GM19438 (cell line): ENCODE measurements around the gene MOGAT2.
"Not testable (repeated sequence)": the region's sequence is repeated elsewhere in the genome, so short reads cannot be mapped to it uniquely, and the experiment has no call there.

ENCODE experiments used
- ATAC-seq: cut with Tn5 transposase; IDR thresholded peaks from one replicate; pipeline ENCODE4 v1.9.1; 2021; ENCODE audit warnings: low read depth; ENCODE audit not compliant: unreplicated experiment

Gene MOGAT2

GRCh38 chr11:75748729-75749273 lies 31.2 kb downstream of the MOGAT2 start:
- not testable (repeated sequence) for ATAC-seq

GRCh38 chr11:75754933-75755332 lies 37.3 kb downstream of the MOGAT2 start:
- not testable (repeated sequence) for ATAC-seq

DNA sequence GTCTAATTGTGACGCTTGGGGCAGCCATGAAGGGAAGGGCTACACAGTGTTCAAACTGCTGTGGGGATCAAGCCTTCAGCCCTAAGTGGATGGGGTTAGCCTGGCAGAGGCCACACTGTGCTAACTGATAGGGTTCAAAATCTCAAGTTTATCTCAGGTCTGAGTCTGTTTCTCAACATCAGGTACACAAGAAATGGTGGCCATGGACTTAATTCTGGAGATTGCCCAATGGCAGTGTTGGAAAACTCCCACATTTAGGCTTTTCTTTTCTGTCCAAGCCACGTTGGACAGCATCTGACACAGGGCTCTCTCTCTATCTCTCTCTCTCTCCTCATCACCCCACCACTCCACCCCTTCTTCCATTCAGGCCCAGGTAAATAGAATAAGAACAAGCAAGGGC lies 40.0 kb downstream of the MOGAT2 start:
- no peak for ATAC-seq

- no peak for ATAC-seq
Observed at GRCh38 chr11:75759832-75760231, 42.2 kb downstream of the MOGAT2 start.

DNA sequence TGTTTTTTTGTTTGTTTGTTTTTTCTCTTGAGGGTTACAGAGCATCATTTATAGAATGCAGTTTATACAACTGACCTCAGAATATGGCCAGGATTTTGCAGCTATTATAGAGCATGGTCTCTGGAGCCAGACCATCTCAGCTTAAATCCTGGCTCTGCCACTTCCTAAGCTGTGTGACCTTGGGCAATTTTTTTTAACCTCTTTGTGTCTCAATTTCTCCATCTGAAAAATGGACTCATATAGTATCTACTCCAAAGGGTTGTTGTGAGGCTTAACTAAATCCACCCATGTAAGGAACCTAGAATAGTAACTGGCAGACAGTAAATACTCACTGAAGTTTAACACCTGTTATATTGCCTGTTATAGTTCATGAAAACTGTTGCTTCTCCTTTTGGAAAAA lies 42.6 kb downstream of the MOGAT2 start:
- no peak for ATAC-seq

- ATAC-seq, result no peak
Observed at GRCh38 chr11:75760710-75761493, 43.3 kb downstream of the MOGAT2 start.

DNA sequence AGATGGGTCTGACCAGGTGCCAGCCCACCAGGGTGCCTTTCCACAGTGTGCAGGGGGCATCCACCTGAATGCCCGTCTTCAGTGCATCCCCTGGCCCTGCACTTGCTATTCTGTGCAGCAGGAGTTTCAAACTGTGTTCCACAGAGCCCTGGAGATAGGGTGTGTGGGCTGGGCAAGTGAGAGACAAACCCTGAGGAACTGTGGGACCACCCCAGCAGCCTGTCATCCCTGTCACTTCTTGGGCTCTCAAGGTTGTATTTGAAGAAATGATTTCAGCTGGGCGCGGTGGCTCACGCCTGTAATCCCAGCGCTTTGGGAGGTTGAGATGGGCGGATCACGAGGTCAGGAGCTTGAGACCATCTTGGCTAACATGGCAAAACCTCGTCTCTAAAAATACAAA lies 44.5 kb downstream of the MOGAT2 start:
- no peak for ATAC-seq

DNA sequence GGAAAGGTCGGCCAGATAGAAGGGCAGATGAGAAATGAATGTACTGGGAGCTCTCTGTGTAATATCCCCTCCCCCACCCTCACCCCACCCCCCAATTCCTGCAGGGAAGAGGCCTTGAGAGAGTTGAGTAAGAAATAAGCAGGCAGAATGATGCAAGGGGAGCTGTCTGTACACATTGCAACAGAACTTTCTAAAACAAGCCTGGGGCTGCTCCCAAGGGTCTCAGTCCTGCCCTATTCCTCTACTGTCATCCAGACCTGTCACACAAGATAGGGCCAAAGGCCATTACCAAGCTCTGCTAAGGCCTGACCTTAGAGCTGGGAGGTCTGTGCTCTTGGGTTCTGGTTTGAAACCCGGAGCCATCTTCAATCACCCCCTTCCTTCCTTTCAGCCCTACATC lies 45.2 kb downstream of the MOGAT2 start:
- no peak for ATAC-seq

DNA sequence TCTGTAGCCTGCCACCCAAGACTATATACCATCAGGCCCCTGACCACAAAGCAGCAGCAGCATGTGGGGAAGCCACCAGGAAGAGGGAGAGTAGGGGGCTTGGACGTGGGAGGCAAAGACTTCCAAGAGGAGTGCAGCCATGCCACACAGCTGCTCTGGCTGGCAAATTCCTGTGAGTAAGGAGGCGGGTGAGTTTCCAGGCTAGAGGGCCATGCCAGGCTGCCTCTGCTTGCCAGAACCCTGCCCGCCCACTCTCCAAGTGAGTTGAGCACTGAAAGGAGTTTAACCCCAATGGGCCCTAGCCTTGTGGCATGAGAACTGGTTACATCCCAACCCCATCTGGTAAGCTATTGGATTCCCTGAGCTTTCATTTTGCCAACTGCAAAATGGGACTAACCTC lies 46.2 kb downstream of the MOGAT2 start:
- no peak for ATAC-seq

- no peak for ATAC-seq
Observed at GRCh38 chr11:75765116-75765515, 47.5 kb downstream of the MOGAT2 start.

DNA sequence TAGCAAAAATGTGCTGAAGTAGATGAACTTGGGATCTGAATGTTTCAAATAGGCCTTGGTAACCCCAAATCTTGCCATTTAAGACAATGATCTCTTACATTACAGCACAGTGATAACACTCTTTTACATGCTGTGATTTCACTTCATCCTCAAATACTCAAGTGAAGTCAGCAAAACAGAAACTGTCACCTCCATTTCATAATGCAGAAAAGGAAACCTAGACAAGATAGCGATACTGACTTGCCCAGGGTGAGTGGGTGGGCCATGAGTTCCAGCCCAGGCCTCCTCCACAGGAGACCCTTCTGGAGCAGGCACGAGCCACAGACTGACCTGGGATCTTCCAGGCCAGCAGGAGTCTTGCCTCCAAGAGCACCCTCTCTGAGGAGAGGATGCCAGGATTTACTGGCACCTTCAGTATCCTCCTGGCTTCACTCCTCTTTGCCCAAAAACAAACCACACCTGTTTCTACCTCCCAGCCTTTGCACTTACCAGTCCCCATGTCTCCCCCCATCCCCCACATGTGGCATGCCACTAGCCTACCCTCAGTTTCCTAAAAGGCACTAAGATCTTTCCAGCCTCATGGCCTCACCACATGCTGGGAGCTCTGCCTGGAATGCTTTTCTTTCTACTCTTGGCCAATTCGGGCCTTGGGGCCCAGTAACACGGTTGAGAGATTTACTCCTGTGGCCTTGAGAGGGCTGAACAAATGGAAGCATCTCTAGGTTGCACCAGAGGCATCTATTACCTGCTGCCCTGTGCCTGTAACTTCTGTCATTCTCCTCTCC lies 49.0 kb downstream of the MOGAT2 start:
- no peak for ATAC-seq

GRCh38 chr11:75767228-75767572 lies 49.6 kb downstream of the MOGAT2 start:
- ATAC-seq, result no peak

DNA sequence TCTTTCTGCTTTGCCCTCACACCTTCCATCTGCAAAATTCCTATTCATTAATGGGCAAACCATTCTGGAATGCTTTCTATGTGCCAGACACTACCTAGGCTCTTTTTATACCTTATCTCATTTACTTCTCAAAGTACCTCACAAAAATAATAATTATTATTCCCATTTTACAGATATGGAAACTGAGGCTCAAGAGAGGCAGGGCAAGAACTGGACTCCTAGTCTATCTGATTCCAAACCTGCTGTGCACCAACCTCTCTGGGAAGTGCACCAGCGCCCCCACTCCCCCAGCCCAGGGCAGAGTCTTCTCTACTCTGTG lies 50.1 kb downstream of the MOGAT2 start:
- no peak for ATAC-seq

- peak; percentile 71 for ATAC-seq
Observed at GRCh38 chr11:75768112-75768908, 50.7 kb downstream of the MOGAT2 start, which contains the start of gene DGAT2. Gene DGAT2 (plus strand): TSS chr11:75768778. CDS start chr11:75768992, 214 bp downstream.

DNA sequence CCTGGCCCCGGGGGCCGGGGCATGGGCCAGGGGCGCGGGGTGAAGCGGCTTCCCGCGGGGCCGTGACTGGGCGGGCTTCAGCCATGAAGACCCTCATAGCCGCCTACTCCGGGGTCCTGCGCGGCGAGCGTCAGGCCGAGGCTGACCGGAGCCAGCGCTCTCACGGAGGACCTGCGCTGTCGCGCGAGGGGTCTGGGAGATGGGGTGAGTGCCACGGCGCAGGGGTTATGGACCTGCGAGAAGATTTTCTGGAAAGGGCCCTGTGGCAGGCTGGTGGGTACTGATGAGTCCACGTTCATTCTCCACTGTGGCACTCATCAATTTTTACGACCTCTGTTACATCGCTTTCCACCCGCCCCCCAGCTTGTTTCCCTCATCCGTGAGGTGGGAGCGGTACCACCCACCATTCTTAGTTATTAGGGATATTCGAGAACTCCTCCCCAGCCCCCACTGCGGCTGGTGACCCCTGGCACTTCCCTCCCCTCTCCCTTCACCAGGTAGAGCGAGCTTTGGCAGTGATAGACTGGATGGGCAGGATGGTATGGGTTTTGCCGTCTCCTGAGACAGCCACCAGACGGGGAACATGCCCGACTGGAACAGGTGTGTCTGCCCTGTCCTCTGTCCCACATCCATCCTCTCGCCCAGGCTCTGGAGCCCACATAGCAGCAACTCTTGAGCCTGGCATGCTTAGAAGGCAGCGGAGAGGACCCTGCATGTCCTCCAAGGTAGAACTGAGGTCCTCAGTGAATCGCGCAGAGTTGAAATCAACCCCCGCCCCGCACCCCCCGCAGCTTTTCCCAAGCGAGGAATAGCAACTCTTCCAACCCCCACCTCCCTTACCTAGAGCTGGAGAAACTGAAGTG lies 51.5 kb downstream of the MOGAT2 start:
- no peak for ATAC-seq

DNA sequence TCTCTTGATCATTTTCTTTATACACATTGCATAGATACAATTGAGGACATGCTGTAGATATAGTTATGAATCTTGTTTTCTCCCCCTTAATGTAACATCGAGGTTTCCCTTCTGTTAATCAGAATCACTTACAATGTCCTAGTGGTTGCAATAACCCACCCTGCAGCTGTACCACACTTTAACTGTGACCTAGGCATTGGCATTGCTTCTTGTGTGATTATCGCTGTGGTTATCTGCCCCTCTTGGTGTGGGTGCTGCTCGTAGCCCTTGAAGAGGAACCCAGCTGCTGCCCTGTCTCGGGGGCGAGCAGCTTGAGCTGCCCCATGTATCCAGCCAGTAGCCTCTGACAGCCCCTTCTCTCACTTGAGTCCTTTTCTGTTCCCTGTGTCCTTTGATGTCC lies 52.5 kb downstream of the MOGAT2 start:
- no peak for ATAC-seq

GRCh38 chr11:75771646-75772410 lies 54.2 kb downstream of the MOGAT2 start:
- no peak for ATAC-seq

GRCh38 chr11:75773595-75774353 lies 56.1 kb downstream of the MOGAT2 start:
- ATAC-seq, result peak; percentile 72

DNA sequence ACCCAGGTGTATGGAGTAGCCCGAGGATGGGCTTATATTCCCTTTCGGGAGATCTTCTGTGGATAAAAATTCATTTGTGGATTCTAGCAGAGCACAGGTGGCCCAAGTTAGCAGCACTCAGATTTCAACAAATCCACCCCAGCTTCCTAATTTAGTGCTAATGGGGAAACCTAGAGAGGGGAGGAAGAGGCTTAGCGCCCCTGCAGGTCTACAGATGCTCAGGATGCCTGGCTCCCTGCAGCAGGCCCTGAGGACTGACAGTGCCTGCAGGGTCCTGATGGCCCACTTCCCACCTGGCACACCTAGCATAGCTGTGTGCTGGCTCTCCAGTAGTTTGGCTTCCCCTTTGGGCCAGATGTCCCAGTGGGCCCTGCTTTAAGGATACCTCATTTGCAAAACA lies 57.4 kb downstream of the MOGAT2 start:
- ATAC-seq, result no peak
